KMS-11 (cell line): Measurements from ENCODE around the gene CALML5.

Experiments used
- H2AFZ ChIP-seq: fragments of 200-600 bp; sonication (generic); 2 replicates; pipeline ENCODE4 v1.6.1; 2016; ENCODE audit warnings: antibody characterized with exemption, mixed run types, low read depth
- H3K27ac ChIP-seq: fragments of 200-600 bp; sonication (generic); 2 replicates; pipeline ENCODE4 v1.6.1; 2016; ENCODE audit warnings: mild to moderate bottlenecking, mixed run types
- H3K27me3 ChIP-seq: fragments of 200-600 bp; sonication (generic); 2 replicates; pipeline ENCODE4 v1.6.1; 2017; ENCODE audit warnings: mild to moderate bottlenecking, low read depth, mixed run types, moderate library complexity; ENCODE audit not compliant: insufficient read depth
- H3K36me3 ChIP-seq: fragments of 200-600 bp; sonication (generic); 2 replicates; pipeline ENCODE4 v1.6.1; 2017; ENCODE audit warnings: mild to moderate bottlenecking, mixed run types; ENCODE audit not compliant: insufficient read depth
- H3K4me1 ChIP-seq: fragments of 200-600 bp; sonication (generic); 2 replicates; pipeline ENCODE4 v1.6.1; 2016; ENCODE audit warnings: mild to moderate bottlenecking, low read depth, mixed run types; ENCODE audit not compliant: poor library complexity, severe bottlenecking
- H3K4me2 ChIP-seq: fragments of 200-600 bp; sonication (generic); 2 replicates; pipeline ENCODE4 v1.7.0; 2016; ENCODE audit warnings: mild to moderate bottlenecking, mixed run types
- H3K4me3 ChIP-seq: fragments of 200-600 bp; sonication (generic); IDR thresholded peaks from 2 replicates; pipeline ENCODE4 v1.6.1; 2017; ENCODE audit warnings: low read depth, low read length, mixed read lengths; ENCODE audit not compliant: insufficient read depth
- H3K79me2 ChIP-seq: fragments of 200-600 bp; sonication (generic); 2 replicates; pipeline ENCODE4 v1.6.1; 2016; ENCODE audit warnings: low read depth, mixed run types; ENCODE audit not compliant: insufficient read depth
- H3K9ac ChIP-seq: fragments of 200-600 bp; sonication (generic); 2 replicates; pipeline ENCODE4 v1.6.1; 2016; ENCODE audit warnings: mild to moderate bottlenecking, mixed run types
- H4K20me1 ChIP-seq: fragments of 200-600 bp; sonication (generic); 2 replicates; pipeline ENCODE4 v1.6.1; 2016; ENCODE audit warnings: mild to moderate bottlenecking, mixed run types; ENCODE audit not compliant: insufficient read depth
- CTCF ChIP-seq: fragments of 200-600 bp; sonication (generic); conservative IDR thresholded peaks from 2 replicates; pipeline ENCODE4 v1.6.1; 2017; ENCODE audit warnings: low read depth, mild to moderate bottlenecking, antibody characterized with exemption, low read length, moderate library complexity, mixed read lengths

Gene CALML5

GRCh38 chr10:5506246-5506645, 6.9 kb upstream of the CALML5 start:
- Histone ChIP-seq H3K27me3 (no peaks in the 10 kb centered on the region), H3K4me1 (no peaks in the 10 kb centered on the region), H3K36me3 (no peaks in the 10 kb centered on the region), H2AFZ (no peak overlapping the region), H3K79me2 (no peaks in the 10 kb centered on the region), H3K9ac (no peak overlapping the region), H3K4me2 (no peak overlapping the region), H4K20me1 (no peaks in the 10 kb centered on the region), H3K4me3 (no peak overlapping the region), H3K27ac (no peak overlapping the region)
- no peak for TF ChIP-seq CTCF

GRCh38 chr10:5504146-5505072, 5.0 kb upstream of the CALML5 start:
- H3K36me3 ChIP-seq: no peaks in the 10 kb centered on the region

GRCh38 chr10:5503477-5503835, 4.1 kb upstream of the CALML5 start:
- Histone ChIP-seq H3K4me3 (no peak overlapping the region), H3K79me2 (no peaks in the 10 kb centered on the region), H2AFZ (no peak overlapping the region), H3K27ac (no peak overlapping the region), H3K27me3 (no peaks in the 10 kb centered on the region), H3K4me1 (no peaks in the 10 kb centered on the region), H3K36me3 (no peaks in the 10 kb centered on the region), H3K4me2 (no peak overlapping the region), H4K20me1 (no peaks in the 10 kb centered on the region), H3K9ac (no peak overlapping the region)
- TF ChIP-seq CTCF: no peak

More at GRCh38 chr10:5504146-5505072, 5.0 kb upstream of the CALML5 start:
- Histone ChIP-seq H3K9ac (no peak overlapping the region), H3K4me1 (no peaks in the 10 kb centered on the region), H3K4me2 (no peak overlapping the region), H2AFZ (no peak overlapping the region), H3K27ac (no peak overlapping the region), H3K27me3 (no peaks in the 10 kb centered on the region), H4K20me1 (no peaks in the 10 kb centered on the region), H3K79me2 (no peaks in the 10 kb centered on the region), H3K4me3 (no peak overlapping the region)
- TF ChIP-seq CTCF: no peak

DNA sequence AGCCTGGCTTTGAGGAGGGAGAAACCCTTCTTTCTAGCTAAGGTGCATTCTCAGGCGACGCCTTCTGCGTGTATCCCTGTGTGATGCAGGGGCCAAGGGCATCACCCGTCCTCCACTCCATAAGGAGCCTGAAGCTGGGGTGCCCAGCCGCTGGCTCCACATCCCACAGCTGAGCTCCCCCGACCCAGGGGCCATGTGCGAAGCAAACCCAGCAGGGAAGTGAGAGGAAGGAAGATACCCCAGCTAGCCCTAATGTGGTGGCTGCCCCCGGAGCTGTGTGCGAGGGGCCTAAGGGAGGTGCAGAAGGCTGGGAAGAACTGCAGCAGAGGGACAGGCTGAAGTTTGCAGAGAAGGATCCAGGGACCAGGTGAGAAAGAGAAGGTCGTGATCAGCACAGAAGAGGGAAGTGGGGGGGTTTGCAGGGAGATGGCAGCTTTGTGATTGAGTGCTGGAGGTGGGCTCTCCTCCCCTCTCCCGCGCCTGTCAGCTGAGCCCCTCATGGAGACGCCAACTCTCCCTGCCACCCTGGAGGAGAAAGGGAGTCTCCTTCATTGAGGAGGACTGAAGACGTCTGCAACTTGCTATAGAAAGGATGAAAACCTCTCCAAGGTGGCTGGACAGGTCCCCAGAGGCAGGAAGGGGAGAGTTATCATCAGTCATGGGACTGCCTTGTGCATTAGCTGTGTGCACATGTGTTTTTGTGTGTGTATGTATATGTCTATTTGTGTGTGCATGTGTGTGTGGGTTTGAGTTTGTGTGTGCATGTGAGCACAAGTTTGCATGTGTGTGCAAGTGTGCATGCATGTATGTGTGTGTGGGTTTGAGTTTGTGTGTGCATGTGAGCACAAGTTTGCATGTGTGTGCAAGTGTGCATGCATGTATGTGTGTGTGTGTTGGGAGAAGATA, 3.5 kb upstream of the CALML5 start:
- no peaks in the 10 kb centered on the region for H4K20me1 ChIP-seq
- H3K27ac ChIP-seq: no peak overlapping the region
- no peaks in the 10 kb centered on the region for H3K4me1 ChIP-seq
- no peak overlapping the region for H2AFZ ChIP-seq
- TF ChIP-seq CTCF: no peak
- H3K9ac ChIP-seq: no peak overlapping the region
- no peak overlapping the region for H3K4me3 ChIP-seq
- no peak overlapping the region for H3K4me2 ChIP-seq
- H3K79me2 ChIP-seq: no peaks in the 10 kb centered on the region
- H3K27me3 ChIP-seq: no peaks in the 10 kb centered on the region
- no peaks in the 10 kb centered on the region for H3K36me3 ChIP-seq
